HG03108 (cell line): ENCODE data around the gene ARHGAP5.
A peak's percentile ranks its signal among the peaks of the same experiment; 100 is the strongest.
"Not testable (repeated sequence)": the region's sequence is repeated elsewhere in the genome, so short reads cannot be mapped to it uniquely, and the experiment has no call there.

Experiments
- ATAC-seq: cut with Tn5 transposase; IDR thresholded peaks from one replicate; pipeline ENCODE4 v1.9.1; 2021; ENCODE audit warnings: moderate library complexity; ENCODE audit not compliant: unreplicated experiment

Gene ARHGAP5

DNA sequence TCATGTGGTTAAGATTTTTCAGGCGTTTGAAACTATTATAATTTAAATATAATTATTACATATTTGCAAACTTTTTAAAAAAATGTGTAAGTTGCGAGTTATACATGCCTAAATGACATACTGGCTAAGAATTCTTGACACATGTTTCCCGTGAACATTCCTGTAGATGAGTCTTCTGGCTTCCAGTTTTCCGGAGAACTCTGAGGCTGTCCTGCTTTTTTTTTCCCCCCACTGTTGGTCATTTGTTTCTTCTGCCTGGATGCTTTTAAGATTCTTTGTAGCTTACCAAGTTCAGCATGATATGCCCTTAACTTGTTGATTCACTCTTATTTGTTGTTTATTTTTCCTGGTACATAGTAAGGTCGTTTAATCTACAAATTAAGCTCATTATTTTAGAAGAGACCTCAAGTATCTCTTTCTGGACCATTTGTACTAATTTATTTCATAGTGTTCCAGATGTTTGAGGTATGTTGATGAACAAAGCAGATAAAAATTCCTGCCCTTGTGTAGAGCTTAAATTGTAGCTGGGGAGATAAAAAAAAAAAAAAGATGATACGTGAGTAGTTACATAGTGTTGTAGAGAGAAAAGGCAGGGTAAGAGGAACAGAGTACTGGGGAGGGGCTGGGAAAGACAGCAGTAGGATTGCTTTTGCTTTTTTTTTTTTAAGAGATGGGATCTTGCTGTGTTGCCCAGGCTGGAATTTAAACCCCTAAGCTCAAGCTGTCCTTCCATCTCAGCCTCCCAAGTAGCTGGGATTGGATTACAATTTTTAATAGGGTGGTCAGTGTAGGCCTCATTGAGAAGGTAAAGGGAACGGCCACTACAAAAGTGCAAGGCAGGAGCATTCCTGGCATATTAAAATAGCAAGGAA is 32.8 kb downstream of the ARHGAP5 start:
- no peak for ATAC-seq

DNA sequence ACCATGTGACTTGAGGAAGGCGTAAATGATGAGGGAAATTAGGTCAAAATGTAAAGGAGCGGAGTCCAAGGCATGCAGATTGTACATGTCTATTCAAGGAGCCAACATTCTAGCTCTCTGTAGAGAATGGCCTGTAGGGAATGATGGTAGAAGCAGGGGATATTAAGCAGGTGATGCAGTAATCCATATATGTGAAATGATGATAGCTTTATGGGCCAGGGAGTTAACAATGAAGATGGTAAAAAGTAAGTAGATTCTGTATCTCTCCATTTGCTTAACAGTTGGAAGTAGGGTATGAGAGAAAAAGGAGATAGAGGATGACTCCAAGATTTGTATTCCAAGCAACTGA is 33.4 kb downstream of the ARHGAP5 start:
- no peak for ATAC-seq

- ATAC-seq: no peak
Observed at GRCh38 chr14:32121536-32121935, 44.4 kb downstream of the ARHGAP5 start.

DNA sequence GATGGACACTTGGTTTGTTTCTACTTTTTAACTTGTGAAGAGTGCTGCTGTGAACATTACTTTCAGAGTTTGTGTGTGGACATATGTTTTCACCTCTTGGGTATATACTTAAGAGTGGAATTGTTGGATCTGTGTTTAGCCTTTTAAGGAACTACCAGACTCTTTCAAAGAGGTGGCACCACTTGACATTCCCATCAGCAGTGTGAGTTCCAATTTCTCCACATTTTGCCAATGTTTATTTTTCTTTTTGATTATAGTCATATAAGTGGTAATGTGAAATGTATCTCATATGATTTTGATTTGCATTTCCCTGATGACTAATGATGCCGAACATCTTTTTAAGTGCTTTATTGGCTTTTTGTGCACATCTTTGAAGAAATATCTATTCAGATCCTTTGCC is 44.8 kb downstream of the ARHGAP5 start:
- no peak for ATAC-seq

GRCh38 chr14:32126899-32127730 is 50.0 kb downstream of the ARHGAP5 start:
- ATAC-seq: not testable (repeated sequence)

- not testable (repeated sequence) for ATAC-seq
Observed at GRCh38 chr14:32127731-32128654, 50.9 kb downstream of the ARHGAP5 start.

- no peak for ATAC-seq
Observed at GRCh38 chr14:32128703-32129102, 51.6 kb downstream of the ARHGAP5 start.

DNA sequence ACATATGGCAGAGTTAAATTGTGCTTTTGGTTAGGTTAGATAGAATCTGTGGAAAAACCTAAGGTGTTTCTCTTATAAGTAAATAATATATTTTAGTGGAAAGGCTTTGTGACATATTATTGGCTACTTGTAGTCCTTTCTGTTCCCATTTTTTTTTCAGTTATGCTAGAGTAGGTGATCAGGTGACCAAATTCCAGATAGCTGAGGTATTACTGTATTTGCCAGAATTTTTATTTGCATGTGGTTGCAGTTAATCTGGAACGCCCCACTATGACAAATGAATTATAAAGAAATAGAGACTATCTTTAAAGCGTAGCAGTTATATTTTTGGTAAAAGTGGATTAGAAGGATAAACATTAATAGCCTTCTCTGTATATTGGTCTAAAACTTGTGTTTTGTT is 52.0 kb downstream of the ARHGAP5 start:
- no peak for ATAC-seq

DNA sequence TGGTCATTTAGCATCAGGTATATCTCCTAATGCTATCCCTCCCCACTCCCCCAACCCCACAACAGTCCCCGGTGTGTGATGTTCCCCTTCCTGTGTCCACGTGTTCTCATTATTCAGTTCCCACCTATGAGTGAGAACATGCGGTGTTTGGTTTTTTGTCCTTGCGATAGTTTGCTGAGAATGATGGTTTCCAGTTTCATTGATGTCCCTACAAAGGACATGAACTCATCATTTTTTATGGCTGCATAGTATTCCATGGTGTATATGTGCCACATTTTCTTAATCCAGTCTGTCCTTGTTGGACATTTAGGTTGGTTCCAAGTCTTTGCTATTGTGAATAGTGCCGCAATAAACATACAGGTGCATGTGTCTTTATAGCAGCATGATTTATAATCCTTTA is 54.6 kb downstream of the ARHGAP5 start:
- ATAC-seq: not testable (repeated sequence)

DNA sequence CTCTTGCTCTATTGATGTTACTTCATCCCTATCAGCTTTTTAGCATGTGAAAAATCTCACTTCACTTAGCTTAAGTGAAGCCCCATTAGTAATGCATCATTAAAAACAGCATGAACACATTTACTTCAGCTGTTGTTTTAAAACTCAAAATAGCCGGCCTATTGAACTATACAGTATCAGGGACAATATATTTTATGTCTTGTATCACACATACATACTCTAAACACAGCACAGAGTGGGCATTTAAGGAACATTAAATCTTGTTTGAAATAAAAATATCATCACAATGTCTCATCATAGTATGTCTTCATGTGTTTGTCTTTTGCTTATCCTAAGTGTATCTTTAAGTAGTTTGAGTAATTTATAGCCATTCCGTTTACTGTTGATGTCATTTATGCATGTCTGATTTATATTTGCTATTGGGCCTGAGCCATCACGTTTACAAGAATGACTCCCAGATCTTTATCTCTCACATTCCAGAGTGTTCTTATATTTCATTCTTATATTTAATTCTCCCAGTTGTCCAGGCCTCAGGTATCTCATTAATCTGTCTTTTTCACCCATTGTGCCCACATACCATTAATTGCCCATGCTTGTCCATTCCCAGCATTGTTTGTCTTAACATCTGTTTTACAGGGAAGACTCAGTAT is 57.5 kb downstream of the ARHGAP5 start:
- no peak for ATAC-seq

GRCh38 chr14:32136027-32136825 is 59.1 kb downstream of the ARHGAP5 start:
- no peak for ATAC-seq

- no peak for ATAC-seq
Observed at GRCh38 chr14:32137313-32137712, 60.2 kb downstream of the ARHGAP5 start.

DNA sequence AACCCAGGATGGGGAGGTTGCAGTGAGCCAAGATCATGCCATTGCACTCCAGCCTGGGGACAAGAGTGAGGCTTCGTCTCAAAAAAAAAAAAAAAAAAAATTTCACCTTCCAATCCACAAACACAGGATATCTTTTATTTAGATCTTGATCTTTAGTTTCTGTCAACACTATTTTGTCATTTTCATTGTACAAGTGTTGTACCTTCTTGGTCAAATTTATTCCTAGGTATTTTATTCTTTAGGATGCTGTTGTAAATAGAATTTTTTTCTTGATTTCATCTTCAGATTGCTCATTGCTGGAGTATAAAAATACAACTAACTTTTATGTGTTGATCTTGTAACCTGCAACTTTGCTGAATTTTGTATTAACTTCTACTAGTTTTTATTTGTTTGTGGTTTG is 60.8 kb downstream of the ARHGAP5 start:
- ATAC-seq: no peak

GRCh38 chr14:32142341-32142740 is 65.2 kb downstream of the ARHGAP5 start:
- no peak for ATAC-seq

DNA sequence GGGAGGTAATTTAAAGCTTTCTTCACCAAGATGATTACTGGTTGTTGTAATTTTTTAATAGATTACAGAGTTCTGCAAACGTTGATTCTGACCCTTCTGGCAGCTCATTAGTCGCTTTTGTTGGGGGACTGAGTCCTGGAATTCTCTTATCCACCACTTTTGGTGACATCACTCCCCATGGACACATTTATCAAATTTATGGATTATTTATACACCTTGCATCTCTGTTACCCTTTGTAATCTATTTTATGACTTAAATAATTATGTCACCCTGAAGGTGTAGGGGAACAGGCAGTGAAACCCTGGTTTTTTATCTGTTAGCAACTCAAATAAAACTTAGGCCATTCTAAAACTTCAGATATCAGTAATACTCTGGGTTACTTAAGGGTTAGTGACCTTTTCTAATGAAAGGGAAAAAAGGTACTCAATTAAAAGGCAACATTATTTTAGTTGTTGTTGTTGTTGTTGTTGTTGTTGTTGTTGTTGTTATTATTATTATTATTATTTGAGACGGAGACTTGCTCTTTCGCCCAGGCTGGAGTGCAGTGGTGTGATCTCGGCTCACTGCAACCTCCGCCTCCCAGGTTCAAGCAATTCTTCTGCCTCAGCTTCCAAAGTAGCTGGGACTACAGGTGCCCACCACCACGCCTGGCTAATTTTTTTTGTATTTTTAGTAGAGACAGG is 65.8 kb downstream of the ARHGAP5 start:
- ATAC-seq: no peak

DNA sequence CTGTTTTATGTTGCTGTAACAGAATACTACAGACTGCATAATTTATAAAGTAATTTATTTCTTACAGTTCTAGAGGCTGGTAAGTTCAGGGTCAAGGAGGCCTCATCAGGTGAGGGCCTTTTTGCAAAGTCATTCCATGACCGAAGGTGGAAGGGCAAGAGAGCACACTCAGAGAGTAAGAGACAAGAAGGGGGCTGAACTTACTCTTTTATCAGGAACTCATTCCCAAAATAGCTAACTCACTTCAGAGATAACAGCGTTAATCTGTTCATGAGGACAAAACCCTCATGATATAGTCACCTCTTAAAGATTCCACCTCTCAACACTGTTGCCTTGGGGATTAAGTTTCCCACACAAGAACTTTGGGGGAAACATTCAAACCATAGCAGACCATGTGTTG is 73.3 kb downstream of the ARHGAP5 start:
- ATAC-seq: no peak

DNA sequence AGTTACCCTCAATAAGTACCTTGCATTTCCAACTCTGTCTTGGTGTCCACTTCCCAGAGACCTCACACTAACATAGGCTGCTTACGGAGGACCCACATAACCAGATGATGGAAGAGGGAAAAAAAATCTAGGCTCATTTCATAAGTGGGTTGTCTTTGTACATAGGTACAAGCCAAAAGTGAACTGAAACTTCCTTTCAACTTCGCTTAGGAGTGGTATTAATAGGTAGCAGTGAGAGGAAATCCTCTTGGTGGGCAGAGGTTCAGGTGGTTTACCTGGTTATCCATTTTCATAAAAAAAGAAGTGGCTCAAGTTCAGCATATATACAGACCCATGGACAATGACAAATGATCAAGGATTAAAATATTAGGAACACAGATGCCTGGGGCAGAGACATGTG is 88.9 kb downstream of the ARHGAP5 start:
- peak; percentile 69 for ATAC-seq

- ATAC-seq: no peak
Observed at GRCh38 chr14:32166924-32167323, 89.8 kb downstream of the ARHGAP5 start.

DNA sequence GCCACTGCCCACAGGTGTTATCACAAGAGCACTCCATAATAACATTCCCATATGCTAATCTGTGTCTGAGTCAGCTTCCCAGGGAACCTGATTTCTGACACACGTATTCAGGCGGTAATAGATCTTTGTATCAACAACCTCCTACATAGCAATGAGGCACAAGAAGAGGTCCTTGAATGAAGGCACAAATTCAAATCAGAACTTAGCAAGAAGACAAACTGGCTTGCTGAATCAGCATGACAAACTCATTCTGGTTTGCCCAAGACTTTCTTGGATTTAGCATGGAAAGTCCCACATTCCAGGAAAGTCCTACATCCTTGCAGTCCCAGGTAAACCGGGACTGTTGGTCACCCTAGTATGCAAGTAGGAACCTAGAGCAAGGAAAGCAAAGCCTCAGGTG is 90.8 kb downstream of the ARHGAP5 start:
- ATAC-seq: no peak
